Epithelial cell of esophagus (primary cell): ENCODE measurements around the gene TARDBP.
"Not testable (repeated sequence)": the region's sequence is repeated elsewhere in the genome, so short reads cannot be mapped to it uniquely, and the experiment has no call there.

Experiments used
- DNase-seq: peaks from one replicate; pipeline ENCODE4 v3.0.0; 2010; ENCODE audit warnings: low read depth
- H3K4me3 ChIP-seq: 2 replicates; pipeline ENCODE4 v1.5.1; 2011; ENCODE audit warnings: mild to moderate bottlenecking, low read length, control low read depth
- TF ChIP-seq, protein P1 (sequence below): IDR thresholded peaks from 2 replicates; pipeline ENCODE4 v1.5.1; 2011; ENCODE audit warnings: low read depth, mild to moderate bottlenecking, low read length, control low read depth, inconsistent platforms; ENCODE audit not compliant: insufficient read depth; ENCODE audit errors: missing control alignments

Gene TARDBP

GRCh38 chr1:11030865-11031264 is 18.4 kb downstream of the TARDBP start:
- TF ChIP-seq, protein P1, sequence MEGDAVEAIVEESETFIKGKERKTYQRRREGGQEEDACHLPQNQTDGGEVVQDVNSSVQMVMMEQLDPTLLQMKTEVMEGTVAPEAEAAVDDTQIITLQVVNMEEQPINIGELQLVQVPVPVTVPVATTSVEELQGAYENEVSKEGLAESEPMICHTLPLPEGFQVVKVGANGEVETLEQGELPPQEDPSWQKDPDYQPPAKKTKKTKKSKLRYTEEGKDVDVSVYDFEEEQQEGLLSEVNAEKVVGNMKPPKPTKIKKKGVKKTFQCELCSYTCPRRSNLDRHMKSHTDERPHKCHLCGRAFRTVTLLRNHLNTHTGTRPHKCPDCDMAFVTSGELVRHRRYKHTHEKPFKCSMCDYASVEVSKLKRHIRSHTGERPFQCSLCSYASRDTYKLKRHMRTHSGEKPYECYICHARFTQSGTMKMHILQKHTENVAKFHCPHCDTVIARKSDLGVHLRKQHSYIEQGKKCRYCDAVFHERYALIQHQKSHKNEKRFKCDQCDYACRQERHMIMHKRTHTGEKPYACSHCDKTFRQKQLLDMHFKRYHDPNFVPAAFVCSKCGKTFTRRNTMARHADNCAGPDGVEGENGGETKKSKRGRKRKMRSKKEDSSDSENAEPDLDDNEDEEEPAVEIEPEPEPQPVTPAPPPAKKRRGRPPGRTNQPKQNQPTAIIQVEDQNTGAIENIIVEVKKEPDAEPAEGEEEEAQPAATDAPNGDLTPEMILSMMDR, result no peak
- DNase-seq, result no peak
- no peak overlapping the region for H3K4me3 ChIP-seq

DNA sequence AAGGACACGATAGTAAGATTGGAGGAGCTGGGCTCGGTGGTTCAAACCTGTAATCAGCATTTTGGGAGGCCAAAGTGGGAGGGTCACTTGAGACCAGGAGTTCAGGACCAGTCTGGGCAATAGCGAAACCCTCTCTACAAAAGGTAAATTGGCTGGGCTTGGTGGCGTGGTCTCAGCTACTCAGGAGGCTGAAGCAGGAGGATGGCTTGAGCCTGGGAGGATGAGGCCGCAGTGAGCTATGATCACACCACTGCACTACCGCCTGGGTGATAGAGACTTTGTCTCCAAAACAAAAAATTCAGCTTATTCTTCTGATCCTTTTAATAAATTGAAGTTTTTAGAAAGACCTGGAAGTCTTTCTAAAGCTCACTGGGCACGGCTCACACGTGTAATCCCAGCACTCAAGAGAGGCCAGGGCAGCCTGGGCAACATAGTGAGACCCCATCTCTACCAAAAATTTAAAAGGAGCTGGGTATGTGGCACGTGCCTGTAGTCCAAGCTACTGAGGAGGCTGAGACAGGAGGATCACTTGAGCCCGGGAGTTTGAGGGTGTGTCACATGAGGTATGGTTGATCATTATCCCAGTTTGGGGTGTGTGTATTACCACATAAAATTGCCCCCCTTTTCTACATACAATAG is 19.3 kb downstream of the TARDBP start:
- TF ChIP-seq, protein P1, result no peak
- DNase-seq, result no peak
- H3K4me3 ChIP-seq, result no peak overlapping the region

DNA sequence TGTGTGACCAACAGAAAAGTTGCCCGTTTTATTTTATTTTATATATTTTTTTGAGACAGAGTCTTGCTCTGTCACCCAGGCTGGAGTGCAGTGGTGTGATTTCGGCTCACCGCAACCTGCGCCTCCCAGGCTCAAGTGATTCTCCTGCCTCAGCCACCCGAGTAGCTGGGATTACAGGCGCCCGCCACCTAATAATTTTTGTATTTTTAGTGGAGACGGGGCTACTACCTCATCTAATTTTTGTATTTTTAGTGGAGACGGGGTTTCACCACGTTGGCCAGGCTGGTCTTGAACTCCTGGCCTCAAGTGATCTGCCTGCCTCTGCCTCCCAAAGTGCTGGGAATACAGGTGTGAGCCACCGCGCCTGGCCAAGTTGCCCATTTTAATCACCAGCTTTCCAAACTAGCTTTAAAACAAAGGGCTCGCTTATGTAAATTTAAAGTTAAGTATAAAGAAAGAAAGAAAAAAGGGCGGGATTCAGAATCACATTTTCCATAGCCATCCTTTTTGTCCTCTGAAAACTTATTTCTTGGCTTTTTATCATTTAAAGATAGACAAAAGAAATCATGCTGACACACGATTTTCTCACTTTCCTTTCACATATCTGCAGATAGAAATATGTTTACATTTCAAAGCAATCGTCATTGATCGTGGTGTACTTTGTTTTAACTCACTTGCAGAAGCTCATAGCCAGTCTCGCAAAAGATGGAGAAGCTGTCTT is 24.7 kb downstream of the TARDBP start:
- not testable (repeated sequence) for H3K4me3 ChIP-seq, DNase-seq

GRCh38 chr1:11037740-11038182 is 25.3 kb downstream of the TARDBP start:
- TF ChIP-seq, protein P1, result peak; percentile 99
- DNase-seq, result peak; percentile 87
- H3K4me3 ChIP-seq, result no peak overlapping the region

- no peak for DNase-seq
- TF ChIP-seq, protein P1, result no peak
- H3K4me3 ChIP-seq, result no peak overlapping the region
Measured at GRCh38 chr1:11039351-11040104, 27.1 kb downstream of the TARDBP start.

- not testable (repeated sequence) for H3K4me3 ChIP-seq, DNase-seq
Measured at GRCh38 chr1:11040105-11040429, 27.6 kb downstream of the TARDBP start.

- no peak for DNase-seq
- H3K4me3 ChIP-seq, result no peak overlapping the region
- TF ChIP-seq, protein P1, result no peak
Measured at GRCh38 chr1:11041048-11041447, 28.6 kb downstream of the TARDBP start.
